SK-N-SH (cell line): ENCODE data around the gene HGS. TPM values are rescaled to one million over a fixed set of nuclear protein-coding genes. Genes with fewer than 3 reads are reported as not detected.

Source experiments
- CTCF ChIA-PET: fragments of 300-600, 350-600 bp; formaldehyde crosslinking; extraction: SDS; loops from one replicate; lab custom pipeline; 2021; lab: Yijun Ruan, JAX
- POLR2A ChIA-PET: fragments of 350-600 bp; sonication (Branson Sonifier 250); formaldehyde crosslinking; extraction: SDS; loops from one replicate; lab custom pipeline; 2020; ENCODE audit warnings: antibody characterized with exemption, inconsistent platforms; lab: Yijun Ruan, JAX
- DNase-seq: peaks from one replicate; pipeline ENCODE4 v3.0.0; 2012
- H2AFZ ChIP-seq: fragments of 200-600 bp; sonication (generic); 2 replicates; pipeline ENCODE4 v1.8.1; 2016; ENCODE audit warnings: antibody characterized with exemption, mild to moderate bottlenecking, low read depth
- H3F3A ChIP-seq: fragments of 200-600 bp; sonication (generic); replicated peaks from 2 replicates; pipeline ENCODE3; 2016; ENCODE audit warnings: antibody characterized with exemption, mild to moderate bottlenecking; ENCODE audit not compliant: insufficient read depth
- H3K27ac ChIP-seq, 2 experiments: fragments of 200-500 bp in 1 of 2; fragments of 200-600 bp in 1 of 2; sonication (Bioruptor generic) in 1 of 2; sonication (generic), shearing (Covaris generic) in 1 of 2; 2 replicates each; pipeline versions ENCODE4 v1.5.1 to v1.6.1; 2014 to 2016; ENCODE audit warnings: low read depth in 2 of 2, inconsistent platforms in 1 of 2, low read length in 1 of 2, mild to moderate bottlenecking in 1 of 2, mixed read lengths in 1 of 2
- H3K27me3 ChIP-seq: fragments of 200-600 bp; sonication (generic), shearing (Covaris generic); 2 replicates; pipeline ENCODE4 v1.6.1; 2016; ENCODE audit warnings: mixed run types; ENCODE audit not compliant: insufficient read depth
- H3K36me3 ChIP-seq, 2 experiments: fragments of 200-500 bp in 1 of 2; fragments of 200-600 bp in 1 of 2; sonication (Bioruptor generic) in 1 of 2; sonication (generic) in 1 of 2; replicated peaks in 1 of 2; 2 replicates each; pipeline versions ENCODE3 to v1.5.1; 2014 to 2016; ENCODE audit warnings: low read length in 1 of 2, mild to moderate bottlenecking in 1 of 2; ENCODE audit not compliant: insufficient read depth in 2 of 2, control insufficient read depth in 1 of 2
- H3K4me1 ChIP-seq, 2 experiments: fragments of 200-500 bp in 1 of 2; fragments of 200-600 bp in 1 of 2; sonication (Bioruptor generic) in 1 of 2; sonication (generic), shearing (Covaris generic) in 1 of 2; 2 replicates each; pipeline versions ENCODE4 v1.5.1 to v1.6.1; 2014 to 2016; ENCODE audit warnings: low read depth in 1 of 2, low read length in 1 of 2, mixed run types in 1 of 2; ENCODE audit not compliant: insufficient read depth in 2 of 2, control insufficient read depth in 1 of 2
- H3K4me2 ChIP-seq: fragments of 200-600 bp; sonication (generic), shearing (Covaris generic); 2 replicates; pipeline ENCODE4 v1.6.1; 2017; ENCODE audit warnings: mixed run types
- H3K4me3 ChIP-seq, 2 experiments: fragments of 200-500 bp in 1 of 2; fragments of 200-600 bp in 1 of 2; sonication (Bioruptor generic) in 1 of 2; sonication (generic), shearing (Covaris generic) in 1 of 2; 2 replicates each; pipeline versions ENCODE4 v1.5.1 to v1.8.1; 2014 to 2016; ENCODE audit warnings: low read depth in 2 of 2, inconsistent platforms in 1 of 2, low read length in 1 of 2, mild to moderate bottlenecking in 1 of 2, mixed read lengths in 1 of 2, moderate library complexity in 1 of 2
- H3K79me2 ChIP-seq: fragments of 200-600 bp; sonication (generic); 2 replicates; pipeline ENCODE4 v1.8.1; 2017; ENCODE audit warnings: mild to moderate bottlenecking; ENCODE audit not compliant: insufficient read depth
- H3K9ac ChIP-seq: fragments of 200-600 bp; sonication (generic); 2 replicates; pipeline ENCODE4 v1.6.1; 2017; ENCODE audit warnings: mixed run types
- H3K9me2 ChIP-seq: fragments of 200-600 bp; sonication (generic); 2 replicates; pipeline ENCODE4 v1.6.1; 2017; ENCODE audit warnings: mixed run types
- H3K9me3 ChIP-seq: fragments of 200-600 bp; sonication (generic); 2 replicates; pipeline ENCODE4 v1.6.1; 2017; ENCODE audit warnings: mixed run types, mild to moderate bottlenecking, moderate library complexity
- H4K20me1 ChIP-seq: fragments of 200-600 bp; sonication (generic); 2 replicates; pipeline ENCODE4 v1.6.1; 2017; ENCODE audit warnings: mild to moderate bottlenecking, mixed run types; ENCODE audit not compliant: insufficient read depth
- CHD2 ChIP-seq: fragments of 150-350 bp; IDR thresholded peaks from 2 replicates; pipeline ENCODE4 v1.6.1; 2018; ENCODE audit warnings: low read length; ENCODE audit not compliant: partially characterized antibody
- ELF1 ChIP-seq: IDR thresholded peaks from 2 replicates; pipeline ENCODE4 v1.4.0; 2012
- EP300 ChIP-seq, 2 experiments: IDR thresholded peaks; 2 replicates each; pipeline versions ENCODE4 v1.4.0 to v1.6.1; 2012; ENCODE audit warnings: borderline replicate concordance in 1 of 2, low read depth in 1 of 2, low read length in 1 of 2
- FOXM1 ChIP-seq: IDR thresholded peaks from 2 replicates; pipeline ENCODE4 v1.4.0; 2012; ENCODE audit warnings: low read depth, mild to moderate bottlenecking
- GABPA ChIP-seq: IDR thresholded peaks from 2 replicates; pipeline ENCODE4 v1.4.0; 2012; ENCODE audit warnings: low read depth, mild to moderate bottlenecking
- JUND ChIP-seq: IDR thresholded peaks from 2 replicates; pipeline ENCODE4 v1.4.0; 2012
- MXI1 ChIP-seq: IDR thresholded peaks from 2 replicates; pipeline ENCODE4 v1.6.1; 2012; ENCODE audit warnings: mild to moderate bottlenecking, low read depth, low read length, improper control_type of control experiment
- NRF1 ChIP-seq: IDR thresholded peaks from 2 replicates; pipeline ENCODE4 v1.6.1; 2012; ENCODE audit warnings: low read depth, mild to moderate bottlenecking, low read length
- PBX3 ChIP-seq: IDR thresholded peaks from 2 replicates; pipeline ENCODE4; 2012
- POLR2AphosphoS5 ChIP-seq: IDR thresholded peaks from 2 replicates; pipeline ENCODE4 v1.6.1; 2012; ENCODE audit warnings: low read depth, low read length
- REST ChIP-seq: IDR thresholded peaks from 2 replicates; pipeline ENCODE4 v1.6.1; 2012; ENCODE audit warnings: mild to moderate bottlenecking, low read depth, low read length, moderate library complexity
- RFX5 ChIP-seq: IDR thresholded peaks from 2 replicates; pipeline ENCODE4 v1.6.1; 2012; ENCODE audit warnings: mild to moderate bottlenecking, improper control_type of control experiment, low read length
- SIN3A ChIP-seq: IDR thresholded peaks from 2 replicates; pipeline ENCODE4 v1.6.1; 2012; ENCODE audit warnings: low read depth, mild to moderate bottlenecking, low read length, moderate library complexity, borderline replicate concordance
- TCF12 ChIP-seq: IDR thresholded peaks from 2 replicates; pipeline ENCODE4 v1.4.0; 2012
- TEAD4 ChIP-seq: IDR thresholded peaks from 2 replicates; pipeline ENCODE4 v1.4.0; 2012; ENCODE audit warnings: mild to moderate bottlenecking, borderline replicate concordance; ENCODE audit not compliant: insufficient read depth
- USF2 ChIP-seq: fragments of 150-350 bp; IDR thresholded peaks from 2 replicates; pipeline ENCODE4 v1.6.1; 2017; ENCODE audit warnings: antibody characterized with exemption, low read length, low read depth, borderline replicate concordance
- ZBTB33 ChIP-seq: IDR thresholded peaks from 2 replicates; pipeline ENCODE4 v1.4.0; 2012; ENCODE audit warnings: low read depth, borderline replicate concordance
- WGBS: methylation state at CpG from one replicate; pipeline ENCODE4 v1.1.6; 2017; ENCODE audit warnings: low lambda C conversion rate; 5-methylcytosine and 5-hydroxymethylcytosine counted together
- polyA plus RNA-seq, 3 experiments: library from polyadenylated mRNA; depleted of rRNA; stranded (reverse); fragments of >200 nt; gene quantifications; 2 replicates each; pipeline ENCODE4 v1.2.3, GENCODE V29; 2012

The HGS gene
- polyA plus RNA-seq, 1 of the 3 experiments (the other 2 are of a cell fraction), result 192 TPM

- TF ChIP-seq ZBTB33, result no peak
- TF ChIP-seq USF2, result no peak
- no peak for TF ChIP-seq GABPA
- 0 out of 2 replicates have a peak, but pooled peaks have one; percentile 13 for TF ChIP-seq SIN3A
- TF ChIP-seq RFX5, result no peak
- TF ChIP-seq POLR2AphosphoS5, result no peak
- no peak for TF ChIP-seq ELF1
- TF ChIP-seq EP300 (IDR thresholded peaks at IDR 0.05; ENCODE audit: borderline replicate concordance in 1 of 2, low read depth in 1 of 2, low read length in 1 of 2), result no peak
- TF ChIP-seq CHD2, result no peak
- TF ChIP-seq MXI1, result 0 out of 2 replicates have a peak, but pooled peaks have one; percentile 1
These were observed 28.7 kb downstream of the HGS start (continued) for GRCh38 chr17:81712468-81713003.

GRCh38 chr17:81713004-81713555 lies 29.3 kb downstream of the HGS start:
- Histone ChIP-seq H3K9me2 (no peaks in the 10 kb centered on the region), H4K20me1 (no peaks in the 10 kb centered on the region), H3F3A (peaks cover 25% of the 10 kb centered on the region), H3K4me3 (peak overlapping the region; percentile 73 to 80), H3K4me1 (peaks cover 22 to 33% of the 10 kb centered on the region in 2 experiments; a peak in 3 of 4 replicates), H3K9ac (peak overlapping the region; percentile 69), H3K4me2 (peak overlapping the region; percentile 89), H3K27ac (peak overlapping the region; percentile 13 to 75; a peak in 3 of 4 replicates), H3K36me3 (peaks cover 0 to 16% of the 10 kb centered on the region in 2 experiments), H3K27me3 (no peaks in the 10 kb centered on the region), H2AFZ (no peak overlapping the region), H3K9me3 (no peaks in the 10 kb centered on the region), H3K79me2 (peaks cover 24% of the 10 kb centered on the region; the same call in 1 of the 2 replicates)
- ChIA-PET POLR2A (interaction anchor here (0.8 to 3.8 kb wide), 7 partner anchors 10 to 159 kb away, joined by 3 to 30 read pairs (median 3); partner anchors contain the start of genes MCRIP1 and MRPL12), CTCF (interaction anchor here (0.6 to 4.4 kb wide), 9 partner anchors 10 to 523 kb away, joined by 3 to 33 read pairs (median 4); no protein-coding TSS in a partner anchor)
- DNase-seq, result peak; percentile 69
- 20% methylated on average over 18 of the region's 18 CpGs for WGBS
- TF ChIP-seq TEAD4 (no peak), SIN3A (no peak), NRF1 (no peak), REST (no peak), FOXM1 (no peak), TCF12 (no peak), PBX3 (no peak), MXI1 (0 out of 2 replicates have a peak, but pooled peaks have one; percentile 10), JUND (no peak)
